SK-N-SH (cell line): ENCODE data around the gene ELMO1.

Source experiments
- CTCF ChIP-seq: fragments of 200-600 bp; sonication (generic); IDR thresholded peaks from 2 replicates; pipeline ENCODE4 v1.6.1; 2017; ENCODE audit warnings: antibody characterized with exemption, mild to moderate bottlenecking, moderate library complexity
- ELF1 ChIP-seq: IDR thresholded peaks from 2 replicates; pipeline ENCODE4 v1.4.0; 2012
- EZH2phosphoT487 ChIP-seq: fragments of 200-600 bp; sonication (generic); IDR thresholded peaks from 2 replicates; pipeline ENCODE4 v1.6.1; 2017; ENCODE audit warnings: low read depth, mixed run types, mild to moderate bottlenecking, antibody characterized with exemption, moderate library complexity, borderline replicate concordance
- REST ChIP-seq: IDR thresholded peaks from 2 replicates; pipeline ENCODE4 v1.6.1; 2012; ENCODE audit warnings: mild to moderate bottlenecking, low read depth, low read length, moderate library complexity
- RXRA ChIP-seq: IDR thresholded peaks from 2 replicates; pipeline ENCODE4 v1.4.0; 2012; ENCODE audit warnings: low read depth, mild to moderate bottlenecking, borderline replicate concordance
- TAF1 ChIP-seq: IDR thresholded peaks from 2 replicates; pipeline ENCODE4 v1.6.1; 2012; ENCODE audit warnings: low read depth, mild to moderate bottlenecking, low read length, moderate library complexity, borderline replicate concordance
- USF2 ChIP-seq: fragments of 150-350 bp; IDR thresholded peaks from 2 replicates; pipeline ENCODE4 v1.6.1; 2017; ENCODE audit warnings: antibody characterized with exemption, low read length, low read depth, borderline replicate concordance
- YY1 ChIP-seq: IDR thresholded peaks from 2 replicates; pipeline ENCODE4 v1.4.0; 2012; ENCODE audit warnings: low read depth, mild to moderate bottlenecking

- TF ChIP-seq CTCF: no peak
- TF ChIP-seq REST: no peak
- no peak for TF ChIP-seq EZH2phosphoT487
- TF ChIP-seq ELF1: no peak
- TF ChIP-seq RXRA: no peak
- TF ChIP-seq USF2: no peak
- TF ChIP-seq YY1: no peak
- TF ChIP-seq TAF1: no peak
Measured at GRCh38 chr7:37448636-37449361, at the start of gene ELMO1.
